GM13976 (cell line): Measurements from ENCODE around the gene SF3B2.
"Not testable (repeated sequence)": the region's sequence is repeated elsewhere in the genome, so short reads cannot be mapped to it uniquely, and the experiment has no call there.

Source experiments
- DNase-seq: peaks from one replicate; pipeline ENCODE4 v3.0.0; 2012; ENCODE audit warnings: low spot score
- in situ Hi-C: fragments of 300-500 bp; cut with MboI; formaldehyde crosslinking; loops from one replicate; pipeline ENCODE4 v1.12.0; 2022; ENCODE audit warnings: low sequenced_read_pairs, mixed read lengths, inconsistent platforms; ENCODE audit not compliant: unreplicated experiment
- TF ChIP-seq, protein P1 (sequence below): IDR thresholded peaks from 2 replicates; pipeline ENCODE4 v1.5.1; 2012; ENCODE audit warnings: borderline replicate concordance, mild to moderate bottlenecking; ENCODE audit not compliant: insufficient read depth; ENCODE audit errors: extremely low read depth, missing control alignments, control extremely low read depth

The SF3B2 gene

DNA sequence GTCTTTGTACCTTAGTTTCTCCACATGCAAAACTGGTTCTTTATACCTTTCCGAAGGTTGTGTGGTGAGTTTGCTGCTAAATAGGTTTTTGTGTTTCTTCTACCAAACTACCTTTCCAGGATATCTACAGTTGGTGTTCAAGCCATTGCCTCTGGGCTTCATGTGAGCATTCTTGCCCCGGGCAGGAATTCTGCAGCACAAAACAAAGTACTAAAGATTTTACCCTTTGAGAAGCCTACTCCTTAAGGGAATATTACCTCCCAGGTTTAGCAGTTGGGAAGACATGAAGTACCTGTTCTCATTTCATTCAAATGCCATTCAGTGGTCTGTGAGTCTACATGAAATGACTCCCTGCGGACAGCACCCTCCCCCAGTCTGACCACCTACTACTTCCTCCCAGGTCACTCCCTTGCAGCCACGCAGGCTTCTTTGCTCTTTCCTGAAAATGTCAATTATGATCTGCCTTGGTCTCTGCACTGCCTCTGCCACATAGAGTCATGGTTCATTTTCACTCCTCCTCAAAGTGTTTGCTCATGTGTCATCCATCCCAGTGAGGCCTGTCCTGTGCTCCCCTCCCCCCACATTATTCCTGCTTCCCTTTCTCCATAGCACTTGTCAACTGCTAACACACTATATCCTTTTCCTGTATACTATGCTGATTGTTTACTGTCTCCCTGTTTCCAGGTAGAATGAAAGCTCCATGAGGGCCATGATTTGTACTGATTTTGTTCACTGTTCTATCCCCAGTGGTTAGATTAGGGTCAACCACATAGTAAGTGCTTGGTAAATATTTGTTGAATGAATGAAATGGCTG lies 54.8 kb downstream of the SF3B2 start:
- in situ Hi-C loops, result no loop called here
- TF ChIP-seq, protein P1, sequence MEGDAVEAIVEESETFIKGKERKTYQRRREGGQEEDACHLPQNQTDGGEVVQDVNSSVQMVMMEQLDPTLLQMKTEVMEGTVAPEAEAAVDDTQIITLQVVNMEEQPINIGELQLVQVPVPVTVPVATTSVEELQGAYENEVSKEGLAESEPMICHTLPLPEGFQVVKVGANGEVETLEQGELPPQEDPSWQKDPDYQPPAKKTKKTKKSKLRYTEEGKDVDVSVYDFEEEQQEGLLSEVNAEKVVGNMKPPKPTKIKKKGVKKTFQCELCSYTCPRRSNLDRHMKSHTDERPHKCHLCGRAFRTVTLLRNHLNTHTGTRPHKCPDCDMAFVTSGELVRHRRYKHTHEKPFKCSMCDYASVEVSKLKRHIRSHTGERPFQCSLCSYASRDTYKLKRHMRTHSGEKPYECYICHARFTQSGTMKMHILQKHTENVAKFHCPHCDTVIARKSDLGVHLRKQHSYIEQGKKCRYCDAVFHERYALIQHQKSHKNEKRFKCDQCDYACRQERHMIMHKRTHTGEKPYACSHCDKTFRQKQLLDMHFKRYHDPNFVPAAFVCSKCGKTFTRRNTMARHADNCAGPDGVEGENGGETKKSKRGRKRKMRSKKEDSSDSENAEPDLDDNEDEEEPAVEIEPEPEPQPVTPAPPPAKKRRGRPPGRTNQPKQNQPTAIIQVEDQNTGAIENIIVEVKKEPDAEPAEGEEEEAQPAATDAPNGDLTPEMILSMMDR, result no peak
- DNase-seq, result no peak

- TF ChIP-seq, protein P1, result no peak
- DNase-seq, result no peak
- in situ Hi-C loops, result no loop called here
Measured at GRCh38 chr11:66107600-66108510, 55.7 kb downstream of the SF3B2 start.

- TF ChIP-seq, protein P1, result no peak
- no peak for DNase-seq
- in situ Hi-C loops, result no loop called here
Measured at GRCh38 chr11:66109294-66109693, 57.1 kb downstream of the SF3B2 start.

DNA sequence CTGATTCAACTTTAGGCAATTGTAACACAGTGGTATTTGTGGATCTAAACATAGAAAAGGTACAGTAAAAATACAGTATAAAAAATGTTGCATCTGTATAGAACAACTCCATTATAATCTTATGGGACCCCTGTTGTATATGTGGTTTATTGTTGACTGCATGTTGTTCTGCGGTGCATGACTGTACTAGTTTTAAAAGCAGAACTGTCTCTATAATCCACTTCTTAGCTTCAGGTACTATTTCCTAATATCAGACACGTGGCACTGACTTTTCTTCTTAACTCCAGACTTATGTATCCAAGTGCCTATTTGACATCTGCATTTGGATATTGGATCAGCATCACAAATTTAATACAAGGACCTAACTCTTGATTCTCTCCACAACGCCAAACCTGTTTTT lies 59.0 kb downstream of the SF3B2 start:
- in situ Hi-C loops, result no loop called here
- DNase-seq, result no peak
- TF ChIP-seq, protein P1, result no peak

DNA sequence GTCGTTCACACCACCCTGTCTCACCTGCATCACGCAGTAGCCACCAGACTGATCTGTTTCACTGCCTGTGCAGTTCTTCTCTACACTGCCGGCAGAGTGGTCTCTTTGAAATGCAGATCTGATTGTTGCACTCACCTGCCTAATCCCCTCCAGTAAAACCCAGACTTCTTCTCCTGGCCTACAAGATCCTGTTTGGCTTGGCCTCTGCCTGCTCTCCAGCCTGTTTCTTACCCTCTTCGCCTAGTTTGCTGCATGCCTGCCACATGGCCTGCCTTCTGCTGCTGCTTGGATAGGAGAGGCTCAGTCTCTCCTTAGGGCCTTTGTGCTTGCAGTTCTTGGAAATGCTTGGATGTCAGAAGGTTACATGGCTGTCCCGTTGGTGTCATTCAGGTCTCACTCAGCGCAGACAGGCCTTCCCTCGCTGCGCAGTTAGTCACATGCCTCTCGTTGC lies 59.9 kb downstream of the SF3B2 start:
- no peak for DNase-seq
- in situ Hi-C loops, result no loop called here
- TF ChIP-seq, protein P1, result no peak

DNA sequence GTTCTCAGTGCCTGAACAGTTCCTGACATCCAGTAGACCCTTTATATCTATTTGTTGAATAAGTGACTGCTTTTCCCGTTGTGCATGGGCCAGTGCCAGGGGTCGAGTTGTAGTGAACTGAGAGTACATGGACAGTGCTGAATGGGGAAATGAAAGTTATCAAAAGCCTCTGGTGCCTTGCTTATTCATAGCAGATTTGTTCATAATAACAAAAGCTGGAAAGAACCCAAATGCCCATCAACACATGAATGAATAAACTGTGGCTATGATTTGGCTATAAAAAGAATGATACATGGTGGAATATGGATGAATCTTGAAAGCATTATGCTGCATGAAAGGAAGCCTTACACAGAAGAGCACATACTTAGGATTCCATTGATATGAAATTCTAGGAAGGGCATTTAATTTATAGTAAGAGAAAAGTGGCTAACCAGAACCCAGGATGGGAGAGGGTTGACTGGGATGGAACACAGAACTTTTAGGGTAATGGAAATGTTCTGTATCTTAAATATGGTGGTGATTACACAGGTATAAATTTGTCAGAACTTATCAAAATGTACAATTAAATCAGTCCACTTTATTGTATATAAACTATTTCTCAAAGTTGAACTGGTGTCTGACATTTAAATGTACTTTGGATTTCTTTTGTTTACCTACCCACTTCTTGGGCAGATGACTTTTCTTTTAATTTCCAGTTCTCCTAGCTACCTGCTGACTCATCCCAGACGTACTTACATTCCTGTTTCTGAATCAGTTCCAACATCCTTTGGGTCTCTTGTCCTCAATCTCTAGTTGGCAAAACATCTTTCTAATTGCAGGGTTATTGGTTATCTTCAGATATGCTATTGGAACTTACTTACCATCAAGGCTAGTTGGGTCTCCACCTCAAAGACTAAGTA lies 60.7 kb downstream of the SF3B2 start:
- in situ Hi-C loops, result no loop called here
- TF ChIP-seq, protein P1, result no peak
- DNase-seq, result no peak

- in situ Hi-C loops, DNase-seq: not testable (repeated sequence)
Measured at GRCh38 chr11:66114957-66115356, 62.8 kb downstream of the SF3B2 start.
